ENCODE measurements around the gene SH3BP4. TPM values are rescaled to one million over a fixed set of nuclear protein-coding genes. Genes with fewer than 3 reads are reported as not detected.

The SH3BP4 gene
- total RNA-seq, 1 experiment from 2014 or later, result 19.9 TPM

GRCh38 chr2:235024931-235025773, 73.3 kb downstream of the SH3BP4 start:
- intact Hi-C loops (cut with micrococcal nuclease; ENCODE audit: unreplicated experiment), result no loop called here
- no peak for DNase-seq (ENCODE audit: low spot score)
- Histone ChIP-seq H3K4me1 (ENCODE audit: insufficient read depth, low read length, poor library complexity, severe bottlenecking) (peaks cover 16% of the 10 kb centered on the region), H3K4me3 (ENCODE audit: low read depth, low read length, poor library complexity, severe bottlenecking) (no peak overlapping the region), H3K36me3 (ENCODE audit: insufficient read depth, low read length, poor library complexity, severe bottlenecking) (no peaks in the 10 kb centered on the region), H3K9me3 (ENCODE audit: low read depth, low read length, poor library complexity, severe bottlenecking) (no peaks in the 10 kb centered on the region), H3K27ac (ENCODE audit: low read depth, low read length, poor library complexity, severe bottlenecking) (no peak overlapping the region), H3K27me3 (replicated peaks; ENCODE audit: insufficient read depth, low read depth, low read length, poor library complexity) (no peaks in the 10 kb centered on the region)
- ChIA-PET POLR2A (ENCODE audit: low non-redundant PET) (no interaction called here), CTCF (no interaction called here)
- TF ChIP-seq CTCF (conservative IDR thresholded peaks at IDR 0.05; ENCODE audit: low read depth, low read length), result no peak
- no peak for TF ChIP-seq EZH2 (IDR thresholded peaks at IDR 0.05; ENCODE audit: borderline replicate concordance, low read depth, low read length, poor library complexity, severe bottlenecking)
- no TSS peak for BruUV-seq (replicated peaks)

GRCh38 chr2:235025800-235026536, 74.2 kb downstream of the SH3BP4 start:
- BruUV-seq (replicated peaks), result no TSS peak
- peaks cover 16% of the 10 kb centered on the region for H3K4me1 ChIP-seq (ENCODE audit: insufficient read depth, low read length, poor library complexity, severe bottlenecking)
- H3K9me3 ChIP-seq (ENCODE audit: low read depth, low read length, poor library complexity, severe bottlenecking), result no peaks in the 10 kb centered on the region
- intact Hi-C loops (cut with micrococcal nuclease; ENCODE audit: unreplicated experiment), result no loop called here
- H3K4me3 ChIP-seq (ENCODE audit: low read depth, low read length, poor library complexity, severe bottlenecking), result no peak overlapping the region
- H3K27ac ChIP-seq (ENCODE audit: low read depth, low read length, poor library complexity, severe bottlenecking), result no peak overlapping the region
- ChIA-PET CTCF (no interaction called here), POLR2A (ENCODE audit: low non-redundant PET) (no interaction called here)
- peak; percentile 25 for DNase-seq (ENCODE audit: low spot score)
- no peaks in the 10 kb centered on the region for H3K36me3 ChIP-seq (ENCODE audit: insufficient read depth, low read length, poor library complexity, severe bottlenecking)
- H3K27me3 ChIP-seq (replicated peaks; ENCODE audit: insufficient read depth, low read depth, low read length, poor library complexity), result no peaks in the 10 kb centered on the region
- TF ChIP-seq CTCF (conservative IDR thresholded peaks at IDR 0.05; ENCODE audit: low read depth, low read length) (no peak), EZH2 (IDR thresholded peaks at IDR 0.05; ENCODE audit: borderline replicate concordance, low read depth, low read length, poor library complexity, severe bottlenecking) (no peak)

GRCh38 chr2:235026649-235027557, 75.1 kb downstream of the SH3BP4 start:
- no peaks in the 10 kb centered on the region for H3K27me3 ChIP-seq (replicated peaks; ENCODE audit: insufficient read depth, low read depth, low read length, poor library complexity)
- H3K4me3 ChIP-seq (ENCODE audit: low read depth, low read length, poor library complexity, severe bottlenecking), result no peak overlapping the region
- intact Hi-C loops (cut with micrococcal nuclease; ENCODE audit: unreplicated experiment), result no loop called here
- H3K4me1 ChIP-seq (ENCODE audit: insufficient read depth, low read length, poor library complexity, severe bottlenecking), result peaks cover 16% of the 10 kb centered on the region
- peak; percentile 44 for DNase-seq (ENCODE audit: low spot score)
- no peak for TF ChIP-seq CTCF (conservative IDR thresholded peaks at IDR 0.05; ENCODE audit: low read depth, low read length)
- TF ChIP-seq EZH2 (IDR thresholded peaks at IDR 0.05; ENCODE audit: borderline replicate concordance, low read depth, low read length, poor library complexity, severe bottlenecking), result no peak
- no peaks in the 10 kb centered on the region for H3K9me3 ChIP-seq (ENCODE audit: low read depth, low read length, poor library complexity, severe bottlenecking)
- H3K27ac ChIP-seq (ENCODE audit: low read depth, low read length, poor library complexity, severe bottlenecking), result no peak overlapping the region
- ChIA-PET CTCF (no interaction called here), POLR2A (ENCODE audit: low non-redundant PET) (no interaction called here)
- BruUV-seq (replicated peaks), result no TSS peak
- no peaks in the 10 kb centered on the region for H3K36me3 ChIP-seq (ENCODE audit: insufficient read depth, low read length, poor library complexity, severe bottlenecking)
